ENCODE data around the gene CIAO2B. TPM values are rescaled to one million over a fixed set of nuclear protein-coding genes. Genes with fewer than 3 reads are reported as not detected.

Gene CIAO2B
- polyA plus RNA-seq, 1 experiment: 171 TPM

DNA sequence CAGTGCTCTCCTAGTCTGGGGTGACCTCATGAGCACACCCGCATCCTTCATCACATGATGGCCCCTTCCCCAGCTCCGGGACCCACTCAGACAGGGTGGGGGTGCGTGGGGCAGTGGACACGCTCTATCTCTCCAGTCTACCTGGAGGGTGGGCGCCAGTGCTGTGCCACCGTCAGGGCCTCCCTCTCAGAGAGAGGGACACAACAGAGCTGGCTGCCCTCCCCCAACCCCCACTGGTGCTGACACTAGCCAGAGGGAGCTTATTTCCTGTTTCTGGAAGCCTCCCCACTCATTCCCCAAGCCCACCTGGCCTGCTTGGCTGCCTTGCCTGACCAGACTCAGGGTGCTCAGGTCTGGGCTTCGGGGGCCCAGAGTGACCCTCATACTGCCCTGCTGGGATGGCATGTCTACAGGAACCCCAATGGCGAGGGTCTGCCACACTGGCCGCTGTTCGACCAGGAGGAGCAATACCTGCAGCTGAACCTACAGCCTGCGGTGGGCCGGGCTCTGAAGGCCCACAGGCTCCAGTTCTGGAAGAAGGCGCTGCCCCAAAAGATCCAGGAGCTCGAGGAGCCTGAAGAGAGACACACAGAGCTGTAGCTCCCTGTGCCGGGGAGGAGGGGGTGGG, 9.3 kb upstream of the CIAO2B start:
- TF ChIP-seq, protein P1, sequence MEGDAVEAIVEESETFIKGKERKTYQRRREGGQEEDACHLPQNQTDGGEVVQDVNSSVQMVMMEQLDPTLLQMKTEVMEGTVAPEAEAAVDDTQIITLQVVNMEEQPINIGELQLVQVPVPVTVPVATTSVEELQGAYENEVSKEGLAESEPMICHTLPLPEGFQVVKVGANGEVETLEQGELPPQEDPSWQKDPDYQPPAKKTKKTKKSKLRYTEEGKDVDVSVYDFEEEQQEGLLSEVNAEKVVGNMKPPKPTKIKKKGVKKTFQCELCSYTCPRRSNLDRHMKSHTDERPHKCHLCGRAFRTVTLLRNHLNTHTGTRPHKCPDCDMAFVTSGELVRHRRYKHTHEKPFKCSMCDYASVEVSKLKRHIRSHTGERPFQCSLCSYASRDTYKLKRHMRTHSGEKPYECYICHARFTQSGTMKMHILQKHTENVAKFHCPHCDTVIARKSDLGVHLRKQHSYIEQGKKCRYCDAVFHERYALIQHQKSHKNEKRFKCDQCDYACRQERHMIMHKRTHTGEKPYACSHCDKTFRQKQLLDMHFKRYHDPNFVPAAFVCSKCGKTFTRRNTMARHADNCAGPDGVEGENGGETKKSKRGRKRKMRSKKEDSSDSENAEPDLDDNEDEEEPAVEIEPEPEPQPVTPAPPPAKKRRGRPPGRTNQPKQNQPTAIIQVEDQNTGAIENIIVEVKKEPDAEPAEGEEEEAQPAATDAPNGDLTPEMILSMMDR (IDR thresholded peaks at IDR 0.05; ENCODE audit: insufficient read depth, low read depth, low read length): no peak
- peaks cover 1% of the 10 kb centered on the region; the same call in 1 of the 2 replicates for H3K27me3 ChIP-seq (ENCODE audit: control insufficient read depth, insufficient read depth, low read length)
- H3K4me3 ChIP-seq (ENCODE audit: low read depth, low read length): no peak overlapping the region
- DNase-seq (ENCODE audit: low read depth): no peak
- ChIA-PET CTCF (interaction anchor here (0.8 to 3.3 kb wide), 7 partner anchors 17 to 212 kb away, joined by 3 to 26 read pairs (median 5); no protein-coding TSS in a partner anchor), POLR2A (no interaction called here)
- peaks cover 30% of the 10 kb centered on the region for H3K36me3 ChIP-seq (ENCODE audit: control insufficient read depth, insufficient read depth, low read length)

DNA sequence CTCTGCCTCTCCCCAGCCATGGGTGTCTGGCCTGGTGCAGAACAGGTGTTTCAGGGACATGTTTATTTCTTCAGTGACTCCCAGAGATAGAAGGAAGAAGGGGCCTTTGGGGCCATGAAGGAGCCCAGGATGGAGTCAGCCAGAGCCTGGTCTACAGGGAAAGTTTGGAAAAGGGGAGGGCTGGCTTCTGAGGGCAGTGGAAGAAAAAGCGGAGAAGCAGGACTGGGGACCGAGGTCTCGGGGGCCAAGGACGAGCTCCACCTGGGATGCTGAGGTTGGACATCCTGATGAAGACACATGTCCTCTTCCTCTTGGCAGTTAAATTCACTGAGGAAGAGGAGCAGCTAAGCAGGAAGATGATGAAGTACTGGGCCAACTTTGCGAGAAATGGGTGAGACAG, 8.8 kb upstream of the CIAO2B start:
- CTCF ChIA-PET: interaction anchor here (0.8 to 1.8 kb wide), 6 partner anchors 16 to 212 kb away, joined by 3 to 10 read pairs (median 5); no protein-coding TSS in a partner anchor
- POLR2A ChIA-PET: no interaction called here
- no peak overlapping the region for H3K4me3 ChIP-seq (ENCODE audit: low read depth, low read length)
- TF ChIP-seq, protein P1 (IDR thresholded peaks at IDR 0.05; ENCODE audit: insufficient read depth, low read depth, low read length): no peak
- no peaks in the 10 kb centered on the region for H3K27me3 ChIP-seq (ENCODE audit: control insufficient read depth, insufficient read depth, low read length)
- DNase-seq (ENCODE audit: low read depth): no peak
- H3K36me3 ChIP-seq (ENCODE audit: control insufficient read depth, insufficient read depth, low read length): peaks cover 31% of the 10 kb centered on the region

DNA sequence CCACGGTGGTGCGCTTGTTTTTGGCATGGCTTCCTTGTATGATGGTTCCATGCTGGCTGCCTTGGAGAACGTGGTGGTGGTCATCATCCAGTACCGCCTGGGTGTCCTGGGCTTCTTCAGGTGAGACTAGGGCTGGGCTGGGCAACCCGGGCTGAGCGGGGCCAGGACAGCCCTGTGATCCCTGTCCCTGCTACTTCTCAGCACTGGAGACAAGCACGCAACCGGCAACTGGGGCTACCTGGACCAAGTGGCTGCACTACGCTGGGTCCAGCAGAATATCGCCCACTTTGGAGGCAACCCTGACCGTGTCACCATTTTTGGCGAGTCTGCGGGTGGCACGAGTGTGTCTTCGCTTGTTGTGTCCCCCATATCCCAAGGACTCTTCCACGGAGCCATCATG, 6.0 kb upstream of the CIAO2B start:
- no peaks in the 10 kb centered on the region for H3K27me3 ChIP-seq (ENCODE audit: control insufficient read depth, insufficient read depth, low read length)
- ChIA-PET CTCF (interaction anchor here (1.2 kb wide), 1 partner anchor 14 kb away, joined by 3 read pairs; no protein-coding TSS in a partner anchor), POLR2A (no interaction called here)
- no peak overlapping the region for H3K4me3 ChIP-seq (ENCODE audit: low read depth, low read length)
- peaks cover 37% of the 10 kb centered on the region for H3K36me3 ChIP-seq (ENCODE audit: control insufficient read depth, insufficient read depth, low read length)
- TF ChIP-seq, protein P1 (IDR thresholded peaks at IDR 0.05; ENCODE audit: insufficient read depth, low read depth, low read length): no peak
- no peak for DNase-seq (ENCODE audit: low read depth)

DNA sequence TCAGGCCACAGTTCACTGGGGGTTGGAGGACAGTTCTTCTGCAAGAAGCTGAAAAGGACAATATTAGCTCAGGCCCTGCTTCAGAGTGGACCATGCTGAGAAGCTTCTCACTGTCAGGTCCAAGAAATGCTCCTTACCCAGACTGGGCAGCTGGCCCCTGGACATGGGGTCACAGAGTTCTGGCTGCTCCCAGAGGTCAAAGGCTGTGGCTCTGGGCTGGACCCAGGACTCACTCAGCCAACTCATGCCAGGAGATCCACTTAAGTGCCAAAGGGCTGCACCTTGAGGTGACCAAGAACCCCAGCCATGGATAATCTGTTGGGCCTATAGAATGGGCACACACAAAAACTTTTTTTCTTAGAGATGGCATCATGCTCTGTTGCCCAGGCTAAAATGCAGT, 5.2 kb upstream of the CIAO2B start:
- POLR2A ChIA-PET: no interaction called here
- DNase-seq (ENCODE audit: low read depth): no peak
- Histone ChIP-seq H3K27me3 (ENCODE audit: control insufficient read depth, insufficient read depth, low read length) (no peaks in the 10 kb centered on the region), H3K4me3 (ENCODE audit: low read depth, low read length) (no peak overlapping the region), H3K36me3 (ENCODE audit: control insufficient read depth, insufficient read depth, low read length) (peaks cover 37% of the 10 kb centered on the region)
- TF ChIP-seq, protein P1 (IDR thresholded peaks at IDR 0.05; ENCODE audit: insufficient read depth, low read depth, low read length): no peak
- CTCF ChIA-PET: interaction anchor here (1.0 to 1.2 kb wide), 3 partner anchors 11 to 44 kb away, joined by 3 read pairs; no protein-coding TSS in a partner anchor

DNA sequence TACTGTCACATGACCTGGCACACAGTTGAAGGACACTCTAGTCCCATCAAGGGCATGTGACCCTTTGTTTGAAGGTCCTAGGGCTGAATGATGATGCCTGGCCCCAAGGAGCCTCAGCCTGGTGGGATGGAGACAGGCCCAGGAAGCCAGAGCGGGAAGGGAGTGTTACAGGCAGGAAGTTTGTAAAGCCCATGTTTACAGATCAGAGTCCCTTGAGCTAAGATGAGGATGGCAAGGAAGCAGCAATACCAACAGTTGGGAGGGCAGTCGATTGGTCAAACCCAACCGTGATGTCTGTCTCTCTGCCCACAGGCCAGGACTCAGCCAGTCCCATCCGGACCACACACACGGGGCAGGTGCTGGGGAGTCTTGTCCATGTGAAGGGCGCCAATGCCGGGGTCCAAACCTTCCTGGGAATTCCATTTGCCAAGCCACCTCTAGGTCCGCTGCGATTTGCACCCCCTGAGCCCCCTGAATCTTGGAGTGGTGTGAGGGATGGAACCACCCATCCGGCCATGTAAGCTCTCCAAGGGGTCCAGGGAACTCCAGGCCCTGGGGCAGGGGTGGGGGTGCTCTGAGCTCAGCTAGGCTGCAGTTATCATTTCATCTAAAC, 3.6 kb upstream of the CIAO2B start:
- ChIA-PET CTCF (interaction anchor here (0.7 to 1.3 kb wide), 3 partner anchors 10 kb away, joined by 3 to 6 read pairs (median 4); no protein-coding TSS in a partner anchor), POLR2A (no interaction called here)
- TF ChIP-seq, protein P1 (IDR thresholded peaks at IDR 0.05; ENCODE audit: insufficient read depth, low read depth, low read length): no peak
- H3K27me3 ChIP-seq (ENCODE audit: control insufficient read depth, insufficient read depth, low read length): no peaks in the 10 kb centered on the region
- peaks cover 34% of the 10 kb centered on the region for H3K36me3 ChIP-seq (ENCODE audit: control insufficient read depth, insufficient read depth, low read length)
- H3K4me3 ChIP-seq (ENCODE audit: low read depth, low read length): no peak overlapping the region
- no peak for DNase-seq (ENCODE audit: low read depth)
